Stimulated activated CD8-positive, alpha-beta memory T cell treated with anti-CD3 and anti-CD28 coated beads, Interleukin-12 subunit alpha, Interleukin-12 subunit beta, amount 100 ng/mL, for 24 hours (primary cell): ENCODE results near the gene USP20.

Experiments used
- DNase-seq: peaks from one replicate; pipeline ENCODE4 v3.0.0-alpha.2; 2020; ENCODE audit errors: extremely low read depth

The USP20 gene

GRCh38 chr9:129854588-129855110 lies 19.4 kb downstream of the USP20 start:
- DNase-seq, result no peak

- no peak for DNase-seq
These were observed 21.9 kb downstream of the USP20 start for GRCh38 chr9:129857207-129857606.

DNA sequence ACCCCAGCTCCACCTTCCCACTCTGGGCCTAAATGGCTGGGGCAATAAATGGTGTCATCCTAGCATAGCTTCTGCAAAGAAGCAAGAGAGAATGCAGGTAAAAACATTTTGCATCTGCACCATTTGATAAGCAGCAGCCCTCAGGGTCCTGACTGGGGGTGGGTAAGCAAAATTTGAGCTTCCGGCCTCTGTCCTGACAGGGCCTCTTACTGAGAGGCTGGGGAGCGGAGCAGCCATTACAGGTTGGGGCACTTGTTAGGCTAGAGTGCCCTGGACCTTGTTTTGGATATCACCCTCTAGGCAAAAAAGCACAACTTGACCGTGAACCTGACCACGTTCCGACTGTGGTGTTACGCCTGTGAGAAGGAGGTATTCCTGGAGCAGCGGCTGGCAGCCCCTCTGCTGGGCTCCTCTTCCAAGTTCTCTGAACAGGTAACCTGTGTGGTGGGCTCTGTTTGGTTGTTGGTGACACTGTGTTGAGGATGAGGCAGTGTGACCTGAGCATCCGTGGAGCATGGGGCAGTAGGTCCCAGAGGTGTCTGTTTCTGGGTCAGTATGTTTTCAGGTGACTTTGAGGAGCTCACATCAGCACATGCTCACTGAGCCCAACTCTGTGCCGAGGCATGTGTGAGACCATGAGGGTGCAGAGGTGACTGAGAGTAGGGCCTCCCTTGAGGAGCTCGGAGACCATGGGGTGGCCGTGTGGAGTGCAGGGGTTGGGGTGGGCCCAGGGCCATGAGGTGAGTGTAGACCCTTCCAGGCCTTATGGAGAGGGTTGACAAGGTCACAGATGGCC lies 23.1 kb downstream of the USP20 start:
- DNase-seq, result no peak

GRCh38 chr9:129860653-129861446 lies 25.6 kb downstream of the USP20 start:
- DNase-seq, result no peak

GRCh38 chr9:129861447-129861827 lies 26.2 kb downstream of the USP20 start:
- no peak for DNase-seq

GRCh38 chr9:129863059-129863690 lies 27.9 kb downstream of the USP20 start:
- DNase-seq, result peak; percentile 56

DNA sequence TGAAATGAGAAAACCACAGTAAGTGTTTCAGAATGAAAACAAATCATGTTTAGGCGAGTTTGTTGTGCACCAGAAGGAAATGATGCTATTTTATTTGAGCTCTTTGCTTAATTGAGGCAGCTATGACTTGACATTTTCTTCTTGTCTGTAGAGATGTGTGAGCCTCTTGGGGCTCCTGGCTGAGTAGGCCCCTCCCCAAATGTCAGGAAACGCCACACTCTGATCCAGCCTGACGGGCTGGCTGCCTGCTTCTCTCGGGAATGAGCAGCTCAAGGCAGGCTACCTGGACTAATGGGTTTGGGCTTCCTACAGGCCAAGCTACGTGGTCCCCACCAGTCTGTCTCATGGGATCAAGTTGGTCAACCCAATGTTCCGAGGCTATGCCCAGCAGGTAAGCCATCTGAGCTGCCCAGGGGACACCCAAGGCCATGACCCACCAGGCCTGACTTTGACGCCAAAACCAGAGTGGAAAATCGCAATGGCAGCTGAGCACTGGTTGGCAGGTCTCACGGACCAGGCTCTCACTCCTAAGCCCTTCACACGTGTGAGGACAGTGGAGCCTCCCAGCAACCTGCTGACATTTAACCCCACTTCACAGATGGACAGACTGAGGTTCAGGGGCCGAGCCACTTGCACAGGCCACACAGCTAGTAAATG lies 29.9 kb downstream of the USP20 start:
- DNase-seq, result no peak

GRCh38 chr9:129865668-129866320 lies 30.5 kb downstream of the USP20 start:
- DNase-seq, result no peak

- DNase-seq, result no peak
These were observed 31.3 kb downstream of the USP20 start for GRCh38 chr9:129866394-129867135.

DNA sequence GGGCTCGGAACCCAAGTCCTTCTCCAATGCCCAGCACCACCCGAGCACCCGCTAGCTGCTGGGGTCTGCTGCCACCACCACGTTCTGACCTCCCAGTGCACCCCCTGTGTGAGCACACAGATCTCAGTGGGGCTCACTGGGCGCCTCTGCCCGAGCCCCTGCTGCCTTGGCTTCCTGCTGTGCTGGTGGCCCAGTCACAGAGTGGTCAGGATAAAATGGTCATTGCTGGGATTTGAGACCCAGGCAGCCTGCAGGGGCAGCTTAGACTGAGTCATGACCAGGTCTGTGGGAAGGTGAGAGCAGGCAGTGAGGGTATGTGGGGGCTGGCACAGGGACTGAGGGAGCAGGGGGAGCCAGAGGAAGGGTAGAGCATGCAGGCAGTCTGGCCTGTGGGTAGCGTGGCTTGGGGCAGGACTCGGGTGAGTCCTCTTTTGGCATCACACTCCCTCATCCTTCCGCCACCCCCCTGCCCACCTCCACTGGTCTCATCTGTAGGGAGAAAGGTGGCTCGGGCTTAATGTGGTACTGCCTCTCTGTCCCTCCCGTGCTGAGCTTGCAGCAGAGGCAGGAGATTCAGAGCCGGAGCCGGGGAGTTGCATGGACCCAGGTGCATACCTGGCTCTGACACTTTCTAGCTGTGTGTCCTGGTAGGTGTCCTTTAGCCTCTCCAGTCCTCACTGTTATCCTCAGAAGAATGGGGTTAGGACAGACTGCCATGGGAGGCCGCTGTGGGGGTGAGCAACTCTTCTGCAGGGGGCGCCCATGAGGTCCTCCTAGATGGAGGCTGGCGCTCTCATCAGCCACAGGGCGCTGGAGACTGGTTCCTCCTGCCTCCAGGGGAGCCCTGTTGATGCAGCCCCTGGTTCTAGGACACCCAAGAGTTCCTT lies 32.1 kb downstream of the USP20 start:
- no peak for DNase-seq

DNA sequence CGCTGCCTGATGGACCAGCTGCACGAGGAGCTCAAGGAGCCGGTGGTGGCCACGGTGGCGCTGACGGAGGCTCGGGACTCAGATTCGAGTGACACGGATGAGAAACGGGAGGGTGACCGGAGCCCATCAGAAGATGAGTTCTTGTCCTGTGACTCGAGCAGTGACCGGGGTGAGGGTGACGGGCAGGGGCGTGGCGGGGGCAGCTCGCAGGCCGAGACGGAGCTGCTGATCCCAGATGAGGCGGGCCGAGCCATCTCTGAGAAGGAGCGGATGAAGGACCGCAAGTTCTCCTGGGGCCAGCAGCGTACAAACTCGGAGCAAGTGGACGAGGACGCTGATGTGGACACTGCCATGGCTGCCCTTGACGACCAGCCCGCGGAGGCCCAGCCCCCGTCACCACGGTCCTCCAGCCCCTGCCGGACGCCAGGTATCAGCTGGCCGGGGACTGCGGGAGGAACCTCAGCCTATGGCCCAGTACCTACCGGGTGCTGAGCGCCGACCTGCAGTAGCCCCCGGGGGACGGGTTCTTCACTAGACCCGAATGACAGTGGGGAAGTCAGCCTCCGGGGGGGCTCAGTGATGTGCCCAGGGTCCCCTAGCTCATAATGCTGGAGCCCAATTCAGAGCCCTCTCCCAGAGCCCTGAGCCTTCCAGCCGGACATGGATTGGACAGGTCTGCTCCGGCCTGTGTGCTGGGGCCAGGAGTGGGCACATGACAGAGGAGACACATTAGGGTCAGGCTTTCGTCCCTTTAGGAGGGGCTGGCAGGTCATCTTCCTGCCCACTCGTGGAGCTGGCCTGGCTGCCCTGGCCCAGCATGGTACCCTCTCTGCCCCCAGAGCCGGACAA lies 33.0 kb downstream of the USP20 start:
- no peak for DNase-seq

DNA sequence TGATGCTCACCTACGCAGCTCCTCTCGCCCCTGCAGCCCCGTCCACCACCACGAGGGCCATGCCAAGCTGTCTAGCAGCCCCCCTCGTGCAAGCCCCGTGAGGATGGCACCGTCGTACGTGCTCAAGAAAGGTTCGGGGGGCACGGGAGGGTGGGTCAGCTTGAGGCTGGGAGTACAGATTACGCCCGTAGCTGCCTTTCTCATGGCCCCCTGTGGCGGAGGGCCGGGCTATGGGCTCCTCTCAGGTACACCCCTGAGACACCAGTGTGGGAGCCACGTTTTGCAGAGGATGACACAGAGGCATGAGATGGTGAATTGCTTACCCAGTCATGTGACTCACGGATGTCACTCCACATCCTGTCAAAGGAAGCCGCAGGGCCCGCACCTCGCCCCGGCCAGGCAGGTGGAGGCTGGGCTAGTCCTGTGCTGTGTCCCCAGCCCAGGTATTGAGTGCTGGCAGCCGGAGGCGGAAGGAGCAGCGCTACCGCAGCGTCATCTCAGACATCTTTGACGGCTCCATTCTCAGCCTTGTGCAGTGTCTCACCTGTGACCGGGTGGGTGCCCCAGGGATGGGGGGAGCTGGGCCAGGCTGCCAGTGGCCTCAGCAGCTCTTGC lies 33.7 kb downstream of the USP20 start:
- DNase-seq, result no peak

DNA sequence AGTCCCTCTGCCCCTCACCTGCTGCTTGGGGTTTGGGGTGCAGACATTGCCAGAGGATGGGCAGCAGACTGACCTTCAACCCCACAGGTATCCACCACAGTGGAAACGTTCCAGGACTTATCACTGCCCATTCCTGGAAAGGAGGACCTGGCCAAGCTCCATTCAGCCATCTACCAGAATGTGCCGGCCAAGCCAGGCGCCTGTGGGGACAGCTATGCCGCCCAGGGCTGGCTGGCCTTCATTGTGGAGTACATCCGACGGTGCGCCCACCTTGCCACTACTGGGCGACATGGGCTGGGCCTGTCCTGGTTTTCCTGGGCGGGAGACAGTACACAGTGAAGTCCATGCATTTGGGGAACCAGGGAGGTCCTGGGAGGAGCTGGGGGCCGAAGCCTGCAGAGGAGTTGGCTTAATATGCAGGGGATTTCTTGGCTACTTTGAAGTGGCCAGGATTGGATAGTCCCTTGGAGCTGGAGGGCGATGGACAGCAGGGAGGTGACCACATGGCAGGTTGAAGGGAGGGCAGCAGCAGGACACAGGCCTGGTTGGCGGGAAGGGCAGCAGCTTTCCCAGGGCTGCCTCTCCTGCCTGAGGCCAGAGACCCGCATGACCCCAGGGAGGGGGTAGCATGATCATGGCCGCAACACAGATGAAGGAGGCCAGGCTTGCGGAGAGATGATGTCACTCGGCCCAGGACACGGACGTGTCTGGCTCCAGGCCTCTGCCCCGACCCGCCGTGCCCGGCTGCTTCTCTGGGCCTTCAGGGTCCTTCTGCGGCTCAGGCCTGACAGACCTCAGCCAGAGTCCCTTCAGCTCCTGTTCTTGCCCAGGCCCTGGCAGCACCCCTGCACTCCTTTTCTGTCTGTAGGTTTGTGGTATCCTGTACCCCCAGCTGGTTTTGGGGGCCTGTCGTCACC lies 34.6 kb downstream of the USP20 start:
- DNase-seq, result no peak

DNA sequence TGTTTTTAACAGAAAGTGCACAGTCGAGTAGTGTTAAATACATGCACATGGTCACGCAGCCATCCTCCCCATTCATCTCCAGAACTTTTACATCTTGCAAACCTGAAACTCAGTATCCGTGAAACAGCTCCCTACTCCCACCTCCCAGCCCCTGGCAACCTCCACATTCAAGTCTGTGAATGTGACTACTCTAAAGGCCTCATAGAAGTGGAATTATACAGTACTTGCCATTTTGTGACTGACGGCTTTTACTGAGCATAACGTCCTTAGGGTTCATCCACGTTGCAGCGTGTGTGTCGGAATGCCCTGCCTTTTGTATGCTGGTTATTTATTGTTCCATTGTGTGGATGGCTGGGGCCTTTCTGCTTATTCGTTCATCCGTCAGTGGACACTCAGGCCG lies 35.8 kb downstream of the USP20 start:
- no peak for DNase-seq

DNA sequence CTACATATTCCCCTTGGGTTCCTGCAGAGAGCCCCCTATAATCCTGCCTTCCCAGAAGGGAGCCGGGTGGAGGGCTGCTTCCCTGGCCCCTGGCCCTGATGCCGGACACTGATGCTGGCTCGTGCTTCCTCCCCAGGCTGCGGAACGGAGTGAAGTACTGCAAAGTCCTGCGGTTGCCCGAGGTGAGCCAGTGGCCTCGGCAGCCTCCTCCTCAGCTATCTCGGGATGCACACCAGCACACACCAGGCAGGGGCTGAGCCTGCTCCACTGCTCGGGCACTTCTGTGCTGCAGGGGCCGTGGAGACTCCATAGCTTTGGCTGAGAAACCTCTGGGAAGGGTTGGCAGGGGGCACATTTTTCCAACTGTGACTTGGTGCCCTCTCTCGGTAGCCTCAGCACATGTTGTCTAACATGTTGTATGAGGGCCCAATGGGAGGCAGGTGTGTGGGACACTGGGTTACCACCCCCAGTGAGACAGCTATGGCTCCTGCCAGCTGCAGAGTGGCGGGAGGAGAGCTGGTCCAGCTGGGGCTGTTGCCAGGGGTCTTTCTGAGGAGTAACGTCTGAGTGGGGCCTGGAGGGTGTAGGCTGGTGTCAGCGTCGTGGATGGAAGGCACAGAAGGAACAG lies 38.4 kb downstream of the USP20 start:
- no peak for DNase-seq

- DNase-seq, result no peak
These were observed 39.2 kb downstream of the USP20 start for GRCh38 chr9:129874261-129875101.
